ENCODE data around the gene ABHD13.

Gene ABHD13

GRCh38 chr13:108200781-108201398, 17.3 kb upstream of the ABHD13 start:
- no peaks in the 10 kb centered on the region for H3K36me3 ChIP-seq (ENCODE audit: insufficient read depth, low read length)
- H3K27me3 ChIP-seq (ENCODE audit: insufficient read depth, low read length) = no peaks in the 10 kb centered on the region
- H3K4me3 ChIP-seq (ENCODE audit: low read depth, low read length, poor library complexity, severe bottlenecking) = no peak overlapping the region
- no peak overlapping the region for H3K9ac ChIP-seq (ENCODE audit: low read length)
- TF ChIP-seq CTCF (IDR thresholded peaks at IDR 0.05; ENCODE audit: low read length) = no peak
- TF ChIP-seq EZH2 (IDR thresholded peaks at IDR 0.05; ENCODE audit: borderline replicate concordance, low read length) = no peak
- H3K4me2 ChIP-seq (ENCODE audit: low read length) = no peak overlapping the region
- no peaks in the 10 kb centered on the region for H3K9me3 ChIP-seq (ENCODE audit: low read length)
- H3F3A ChIP-seq (ENCODE audit: insufficient read depth, low read length) = no peaks in the 10 kb centered on the region
- H2AFZ ChIP-seq (ENCODE audit: low read length) = no peak overlapping the region
- no peaks in the 10 kb centered on the region for H3K4me1 ChIP-seq (ENCODE audit: insufficient read depth, low read length, severe bottlenecking)
- H3K9me2 ChIP-seq (ENCODE audit: low read depth, low read length) = no peaks in the 10 kb centered on the region
- H3K79me2 ChIP-seq (ENCODE audit: insufficient read depth, low read length) = no peaks in the 10 kb centered on the region
- H4K20me1 ChIP-seq (ENCODE audit: insufficient read depth, low read length) = no peaks in the 10 kb centered on the region
- H3K27ac ChIP-seq (ENCODE audit: low read depth, low read length, poor library complexity, severe bottlenecking) = no peak overlapping the region

- Histone ChIP-seq H3K4me2 (ENCODE audit: low read length) (no peak overlapping the region), H3K36me3 (ENCODE audit: insufficient read depth, low read length) (peaks cover 30% of the 10 kb centered on the region), H2AFZ (ENCODE audit: low read length) (no peak overlapping the region), H3K4me3 (ENCODE audit: low read depth, low read length, poor library complexity, severe bottlenecking) (no peak overlapping the region), H3K27ac (ENCODE audit: low read depth, low read length, poor library complexity, severe bottlenecking) (no peak overlapping the region), H3K9me3 (ENCODE audit: low read length) (peaks cover 6% of the 10 kb centered on the region; the same call in 1 of the 2 replicates), H3K4me1 (ENCODE audit: insufficient read depth, low read length, severe bottlenecking) (peaks cover 25% of the 10 kb centered on the region), H3K79me2 (ENCODE audit: insufficient read depth, low read length) (no peaks in the 10 kb centered on the region), H4K20me1 (ENCODE audit: insufficient read depth, low read length) (no peaks in the 10 kb centered on the region), H3K9ac (ENCODE audit: low read length) (no peak overlapping the region), H3K9me2 (ENCODE audit: low read depth, low read length) (no peaks in the 10 kb centered on the region), H3K27me3 (ENCODE audit: insufficient read depth, low read length) (no peaks in the 10 kb centered on the region), H3F3A (ENCODE audit: insufficient read depth, low read length) (0 out of 2 replicates have a peak, but pooled peaks cover 5% of the 10 kb centered on the region)
- no peak for TF ChIP-seq CTCF (IDR thresholded peaks at IDR 0.05; ENCODE audit: low read length)
- TF ChIP-seq EZH2 (IDR thresholded peaks at IDR 0.05; ENCODE audit: borderline replicate concordance, low read length) = no peak
These were observed 7.6 kb upstream of the ABHD13 start for GRCh38 chr13:108210551-108210950.

- H4K20me1 ChIP-seq (ENCODE audit: insufficient read depth, low read length) = no peaks in the 10 kb centered on the region
- no peak for TF ChIP-seq CTCF (IDR thresholded peaks at IDR 0.05; ENCODE audit: low read length)
- no peak for TF ChIP-seq EZH2 (IDR thresholded peaks at IDR 0.05; ENCODE audit: borderline replicate concordance, low read length)
- peak overlapping the region; percentile 66 for H3K4me2 ChIP-seq (ENCODE audit: low read length)
- H3K79me2 ChIP-seq (ENCODE audit: insufficient read depth, low read length) = no peaks in the 10 kb centered on the region
- peaks cover 6% of the 10 kb centered on the region; the same call in 1 of the 2 replicates for H3K9me3 ChIP-seq (ENCODE audit: low read length)
- H3K9ac ChIP-seq (ENCODE audit: low read length) = no peak overlapping the region; the same call in 1 of the 2 replicates
- H3K9me2 ChIP-seq (ENCODE audit: low read depth, low read length) = no peaks in the 10 kb centered on the region
- H3K27ac ChIP-seq (ENCODE audit: low read depth, low read length, poor library complexity, severe bottlenecking) = peak overlapping the region; percentile 77
- H3K4me1 ChIP-seq (ENCODE audit: insufficient read depth, low read length, severe bottlenecking) = peaks cover 48% of the 10 kb centered on the region
- H3K36me3 ChIP-seq (ENCODE audit: insufficient read depth, low read length) = peaks cover 30% of the 10 kb centered on the region
- H2AFZ ChIP-seq (ENCODE audit: low read length) = no peak overlapping the region
- 0 out of 2 replicates have a peak, but pooled peaks cover 11% of the 10 kb centered on the region for H3F3A ChIP-seq (ENCODE audit: insufficient read depth, low read length)
- H3K4me3 ChIP-seq (ENCODE audit: low read depth, low read length, poor library complexity, severe bottlenecking) = peak overlapping the region; percentile 56
- no peaks in the 10 kb centered on the region for H3K27me3 ChIP-seq (ENCODE audit: insufficient read depth, low read length)
These were observed 5.3 kb upstream of the ABHD13 start for GRCh38 chr13:108212886-108213285.
